CD4-positive, alpha-beta memory T cell (primary cell): ENCODE measurements around the gene ELP6. TPM values are rescaled to one million over a fixed set of nuclear protein-coding genes. Genes with fewer than 3 reads are reported as not detected.

ENCODE experiments used
- CTCF ChIA-PET: fragments of 350-600 bp; sonication (Branson Sonifier 250); formaldehyde crosslinking; loops from one replicate; lab custom pipeline; 2021; ENCODE audit warnings: inconsistent platforms; ENCODE audit not compliant: partially characterized antibody; lab: Charles Lee
- POLR2A ChIA-PET: fragments of 350-600 bp; sonication (Branson Sonifier 250); formaldehyde crosslinking; loops from one replicate; lab custom pipeline; 2021; ENCODE audit not compliant: partially characterized antibody; lab: Charles Lee
- DNase-seq, 5 donors: peaks; one replicate each; pipeline versions ENCODE4 v3.0.0 to v3.0.0-alpha.2; 2020 to 2022; ENCODE audit warnings: mixed read lengths in 1 of 5
- H3K27ac ChIP-seq: one replicate; pipeline ENCODE4 v1.7.0; 2013; ENCODE audit warnings: low read depth, low read length
- H3K27me3 ChIP-seq: 2 replicates; pipeline ENCODE4 v1.7.0; 2013; ENCODE audit warnings: mild to moderate bottlenecking, low read length, moderate library complexity; ENCODE audit not compliant: insufficient read depth
- H3K36me3 ChIP-seq: 2 replicates; pipeline ENCODE4 v1.7.0; 2013; ENCODE audit warnings: mild to moderate bottlenecking, low read length, moderate library complexity; ENCODE audit not compliant: insufficient read depth
- H3K4me1 ChIP-seq: 2 replicates; pipeline ENCODE4 v1.7.0; 2013; ENCODE audit warnings: mild to moderate bottlenecking, low read length, moderate library complexity; ENCODE audit not compliant: insufficient read depth
- H3K4me3 ChIP-seq, 2 donors: one replicate each; pipeline ENCODE4 v1.7.0; 2013; ENCODE audit warnings: low read length in 2 of 2, mild to moderate bottlenecking in 1 of 2
- H3K9me3 ChIP-seq, 2 donors: one replicate each; pipeline ENCODE4 v1.7.0; 2013; ENCODE audit warnings: low read length in 2 of 2, control low read depth in 1 of 2; ENCODE audit not compliant: control insufficient read depth in 1 of 2
- H3K27ac Mint-ChIP-seq, 7 donors: one replicate each; pipeline ENCODE4 v1.8.0; 2020 to 2021; ENCODE audit warnings: mixed read lengths in 7 of 7, mild to moderate bottlenecking in 6 of 7, inconsistent platforms in 3 of 7, moderate library complexity in 3 of 7
- H3K27me3 Mint-ChIP-seq, 2 donors: one replicate each; pipeline ENCODE4 v1.8.0; 2020 to 2021; ENCODE audit warnings: mixed read lengths in 2 of 2
- H3K36me3 Mint-ChIP-seq, 2 donors: one replicate each; pipeline ENCODE4 v1.8.0; 2020 to 2021; ENCODE audit warnings: mixed read lengths in 2 of 2, inconsistent platforms in 1 of 2, mild to moderate bottlenecking in 1 of 2
- H3K4me1 Mint-ChIP-seq, 4 donors: one replicate each; pipeline ENCODE4 v1.8.0; 2020 to 2021; ENCODE audit warnings: mixed read lengths in 4 of 4, mild to moderate bottlenecking in 1 of 4
- H3K4me3 Mint-ChIP-seq, 8 donors: one replicate each; pipeline ENCODE4 v1.8.0; 2020 to 2021; ENCODE audit warnings: mixed read lengths in 8 of 8, mild to moderate bottlenecking in 7 of 8, moderate library complexity in 6 of 8, inconsistent platforms in 3 of 8
- H3K9me3 Mint-ChIP-seq, 8 donors: one replicate each; pipeline ENCODE4 v1.8.0; 2020 to 2021; ENCODE audit warnings: mixed read lengths in 8 of 8, mild to moderate bottlenecking in 5 of 8, inconsistent platforms in 3 of 8, moderate library complexity in 1 of 8
- intact Hi-C: fragments of 100-400 bp; cut with micrococcal nuclease; formaldehyde crosslinking; loops from one replicate; pipeline ENCODE4 v1.15.1; 2023
- polyA plus RNA-seq, 2 donors: library from polyadenylated mRNA; unstranded; fragments of 300-500 nt; fragmentation: Illumina TruSeq; gene quantifications; one replicate each; pipeline ENCODE4 v1.2.3, GENCODE V29; 2021
- total RNA-seq, 2 experiments: library from RNA; stranded (reverse); gene quantifications; one replicate each; pipeline ENCODE4 v1.2.3, GENCODE V29; 2021

ELP6 gene, protein sequence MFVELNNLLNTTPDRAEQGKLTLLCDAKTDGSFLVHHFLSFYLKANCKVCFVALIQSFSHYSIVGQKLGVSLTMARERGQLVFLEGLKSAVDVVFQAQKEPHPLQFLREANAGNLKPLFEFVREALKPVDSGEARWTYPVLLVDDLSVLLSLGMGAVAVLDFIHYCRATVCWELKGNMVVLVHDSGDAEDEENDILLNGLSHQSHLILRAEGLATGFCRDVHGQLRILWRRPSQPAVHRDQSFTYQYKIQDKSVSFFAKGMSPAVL
- total RNA-seq (10 to 100 TPM; 24.8 to 28.6 TPM), polyA plus RNA-seq (10 to 100 TPM; 37.1 to 45.7 TPM)

DNA sequence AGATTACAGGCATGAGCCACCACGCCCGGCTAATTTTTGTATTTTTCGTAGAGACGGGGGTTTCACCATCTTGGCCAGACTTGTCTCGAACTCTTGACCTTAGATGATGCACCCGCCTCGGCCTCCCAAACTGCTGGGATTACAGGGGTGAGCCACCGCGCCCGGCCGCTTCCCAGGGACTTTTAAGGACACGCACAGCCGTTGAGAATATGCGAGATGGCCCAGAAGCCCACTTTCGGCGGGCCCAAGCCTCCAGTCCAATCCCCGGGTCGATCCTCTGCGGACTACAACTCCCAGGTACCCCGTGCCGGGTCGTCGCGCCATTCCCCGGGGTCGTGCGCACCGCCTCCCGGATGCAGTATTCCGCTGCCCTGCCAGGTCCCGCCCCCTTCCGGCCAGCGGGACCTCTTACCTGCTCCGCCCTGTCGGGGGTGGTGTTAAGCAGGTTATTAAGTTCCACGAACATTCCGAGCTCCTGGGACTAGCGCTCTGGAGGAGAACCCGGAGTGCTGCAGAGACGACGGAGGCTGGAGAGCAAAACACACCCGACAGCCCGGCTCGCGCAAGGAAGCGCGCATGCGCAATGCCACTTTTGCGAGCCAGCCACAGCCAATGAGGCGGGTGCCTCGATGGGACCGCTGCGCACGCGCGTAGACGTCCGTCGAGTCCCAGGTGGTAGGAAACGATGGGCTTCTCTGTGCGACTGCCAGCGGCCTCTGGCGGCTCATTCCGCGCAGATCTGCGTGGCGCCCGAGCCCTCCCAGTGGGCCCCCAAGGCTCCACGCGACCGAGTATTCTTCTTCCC lies at the start of gene ELP6:
Gene ELP6 (minus strand): TSS at position 588 of the 805 bp plus-strand sequence. CDS start 122 bp downstream, at position 466.
- H3K4me1 ChIP-seq: peaks cover 13% of the 10 kb centered on the region
- ChIA-PET POLR2A (interaction anchor here (0.6 to 2.9 kb wide), 11 partner anchors 36 to 1820 kb away, joined by 3 to 12 read pairs (median 5); partner anchors contain the start of genes PTPN23, SCAP and SMARCC1), CTCF (interaction anchor here (0.6 to 1.9 kb wide), 6 partner anchors 9 to 272 kb away, joined by 3 to 8 read pairs (median 4); no protein-coding TSS in a partner anchor)
- Mint-ChIP-seq H3K36me3 (peaks cover 9 to 27% of the 10 kb centered on the region in 2 donors), H3K27me3 (no peaks in the 10 kb centered on the region), H3K9me3 (no peaks in the 10 kb centered on the region), H3K27ac (peak within 1 kb of the TSS; percentile 97 to 99 (median 98)), H3K4me3 (peak within 1 kb of the TSS; percentile 95 to 99 (median 97)), H3K4me1 (peaks cover 10 to 33% (median 17%) of the 10 kb centered on the region in 4 donors)
- intact Hi-C loops: loop anchor here (1.0 to 5.0 kb wide), 7 partner anchors 38 to 289 kb away; partner anchors contain the start of genes DHX30, KIF9, KLHL18 and SCAP
- peak; percentile 98 to 99 (median 99) for DNase-seq
- H3K4me3 ChIP-seq: peak within 1 kb of the TSS; percentile 73 to 96
- H3K36me3 ChIP-seq: no peaks in the 10 kb centered on the region
- no peaks in the 10 kb centered on the region for H3K9me3 ChIP-seq
- H3K27ac ChIP-seq: peak within 1 kb of the TSS; percentile 88
- no peaks in the 10 kb centered on the region for H3K27me3 ChIP-seq

DNA sequence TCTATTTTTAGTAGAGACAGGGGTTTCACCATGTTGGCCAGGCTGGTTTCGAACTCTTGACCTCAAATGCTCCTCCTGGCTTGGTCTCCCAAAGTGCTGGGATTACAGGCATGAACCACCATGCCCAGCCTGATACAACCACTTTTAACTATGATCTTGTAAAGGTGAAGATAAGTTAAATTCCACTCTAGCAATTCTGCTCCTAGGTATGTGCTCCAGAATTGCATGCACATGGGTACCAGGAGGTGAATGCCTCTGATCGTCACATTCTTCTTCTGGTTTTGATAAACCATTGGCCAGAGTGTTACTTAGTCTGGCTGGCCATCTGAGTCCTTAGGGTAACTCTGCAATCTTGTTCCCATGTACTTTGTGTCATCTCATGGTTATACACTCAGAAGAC lies 42.8 kb upstream of the ELP6 start:
- Mint-ChIP-seq H3K27me3 (peaks cover 5 to 6% of the 10 kb centered on the region in 2 donors), H3K36me3 (no peaks in the 10 kb centered on the region), H3K4me3 (no peak overlapping the region), H3K9me3 (peaks cover 0 to 6% (median 0%) of the 10 kb centered on the region in 8 donors), H3K4me1 (no peaks in the 10 kb centered on the region), H3K27ac (no peak overlapping the region)
- intact Hi-C loops: no loop called here
- ChIA-PET CTCF (interaction anchor here (1.4 kb wide), 1 partner anchor 9 kb away, joined by 3 read pairs; no protein-coding TSS in a partner anchor), POLR2A (interaction anchor here (0.6 kb wide), 1 partner anchor 441 kb away, joined by 3 read pairs; no protein-coding TSS in a partner anchor)
- DNase-seq: no peak
- H3K9me3 ChIP-seq: no peaks in the 10 kb centered on the region
- no peak overlapping the region for H3K4me3 ChIP-seq
- H3K27me3 ChIP-seq: no peaks in the 10 kb centered on the region
- H3K36me3 ChIP-seq: no peaks in the 10 kb centered on the region
- H3K4me1 ChIP-seq: no peaks in the 10 kb centered on the region
- no peak overlapping the region for H3K27ac ChIP-seq

DNA sequence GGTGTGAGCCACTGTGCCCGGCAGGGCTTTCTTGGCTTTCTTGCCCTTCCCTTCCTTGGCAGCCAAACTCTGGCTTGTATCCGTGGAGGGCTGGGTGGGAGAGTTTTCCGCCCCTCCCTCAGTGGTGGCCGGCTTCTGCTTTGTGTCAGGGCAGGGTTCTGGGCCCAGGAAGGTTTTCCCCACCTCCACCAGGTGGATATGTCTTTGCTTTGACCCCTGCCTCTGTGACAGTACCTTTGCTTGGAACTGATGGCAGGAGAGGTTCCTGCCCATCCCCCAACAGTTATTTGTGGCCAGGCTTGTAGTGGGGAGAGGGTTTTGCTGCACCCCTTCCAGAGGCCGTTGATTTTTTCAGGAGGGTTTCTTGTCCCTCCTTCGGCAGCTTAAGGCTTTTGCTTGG lies 40.8 kb upstream of the ELP6 start:
- DNase-seq: no peak
- H3K27ac Mint-ChIP-seq: no peak overlapping the region
- no peaks in the 10 kb centered on the region for H3K36me3 ChIP-seq
- POLR2A ChIA-PET: no interaction called here
- H3K4me3 Mint-ChIP-seq: no peak overlapping the region
- peaks cover 5 to 11% of the 10 kb centered on the region in 2 donors for H3K27me3 Mint-ChIP-seq
- peaks cover 0 to 4% (median 0%) of the 10 kb centered on the region in 4 donors for H3K4me1 Mint-ChIP-seq
- no peak overlapping the region for H3K27ac ChIP-seq
- CTCF ChIA-PET: no interaction called here
- intact Hi-C loops: no loop called here
- H3K9me3 Mint-ChIP-seq: peaks cover 0 to 6% (median 0%) of the 10 kb centered on the region in 8 donors
- H3K27me3 ChIP-seq: no peaks in the 10 kb centered on the region
- no peaks in the 10 kb centered on the region for H3K36me3 Mint-ChIP-seq
- H3K4me3 ChIP-seq: no peak overlapping the region
- no peaks in the 10 kb centered on the region for H3K4me1 ChIP-seq
- no peaks in the 10 kb centered on the region for H3K9me3 ChIP-seq

- no peak overlapping the region for H3K4me3 ChIP-seq
- no peaks in the 10 kb centered on the region for H3K36me3 ChIP-seq
- Mint-ChIP-seq H3K9me3 (peaks cover 0 to 6% (median 0%) of the 10 kb centered on the region in 8 donors), H3K36me3 (no peaks in the 10 kb centered on the region), H3K4me1 (peaks cover 0 to 4% (median 0%) of the 10 kb centered on the region in 4 donors), H3K27ac (no peak overlapping the region), H3K27me3 (peaks cover 5 to 13% of the 10 kb centered on the region in 2 donors), H3K4me3 (no peak overlapping the region)
- CTCF ChIA-PET: interaction anchor here (0.8 kb wide), 1 partner anchor 27 kb away, joined by 3 read pairs; no protein-coding TSS in a partner anchor
- H3K27me3 ChIP-seq: no peaks in the 10 kb centered on the region
- POLR2A ChIA-PET: no interaction called here
- no peak overlapping the region for H3K27ac ChIP-seq
- DNase-seq: no peak
- no peaks in the 10 kb centered on the region for H3K9me3 ChIP-seq
- intact Hi-C loops: no loop called here
- H3K4me1 ChIP-seq: no peaks in the 10 kb centered on the region
These were observed 39.9 kb upstream of the ELP6 start for GRCh38 chr3:47553407-47553806.

GRCh38 chr3:47542471-47543173 lies 29.1 kb upstream of the ELP6 start:
- POLR2A ChIA-PET: no interaction called here
- Histone ChIP-seq H3K27ac (no peak overlapping the region), H3K27me3 (no peaks in the 10 kb centered on the region), H3K4me3 (no peak overlapping the region), H3K9me3 (no peaks in the 10 kb centered on the region), H3K36me3 (no peaks in the 10 kb centered on the region), H3K4me1 (no peaks in the 10 kb centered on the region)
- Mint-ChIP-seq H3K9me3 (no peaks in the 10 kb centered on the region), H3K4me1 (peaks cover 0 to 2% (median 0%) of the 10 kb centered on the region in 4 donors), H3K36me3 (no peaks in the 10 kb centered on the region), H3K27ac (no peak overlapping the region), H3K4me3 (no peak overlapping the region), H3K27me3 (peaks cover 3 to 5% of the 10 kb centered on the region in 2 donors)
- no peak for DNase-seq
- intact Hi-C loops: no loop called here
- CTCF ChIA-PET: no interaction called here

GRCh38 chr3:47541583-47542108 lies 28.1 kb upstream of the ELP6 start:
- peaks cover 3 to 10% of the 10 kb centered on the region in 2 donors for H3K27me3 Mint-ChIP-seq
- peak overlapping the region in 1 of 7 donors; percentile 2 for H3K27ac Mint-ChIP-seq
- POLR2A ChIA-PET: no interaction called here

More at GRCh38 chr3:47541583-47542108, 28.1 kb upstream of the ELP6 start:
- no peak for DNase-seq
- Mint-ChIP-seq H3K4me3 (no peak overlapping the region), H3K4me1 (peaks cover 0 to 2% (median 0%) of the 10 kb centered on the region in 4 donors), H3K9me3 (no peaks in the 10 kb centered on the region), H3K36me3 (no peaks in the 10 kb centered on the region)
- Histone ChIP-seq H3K9me3 (no peaks in the 10 kb centered on the region), H3K27me3 (no peaks in the 10 kb centered on the region), H3K36me3 (no peaks in the 10 kb centered on the region), H3K4me1 (no peaks in the 10 kb centered on the region), H3K27ac (no peak overlapping the region), H3K4me3 (no peak overlapping the region)
- CTCF ChIA-PET: no interaction called here
- intact Hi-C loops: no loop called here
